GM06990 (cell line): ENCODE data around the gene IFT57.

ENCODE experiments used
- DNase-seq: peaks from one replicate; pipeline ENCODE4 v3.0.0-alpha.2; 2011; ENCODE audit not compliant: insufficient read length; ENCODE audit errors: extremely low read depth
- H3K27me3 ChIP-seq: replicated peaks from 2 replicates; pipeline ENCODE4 v1.6.0; 2011; ENCODE audit warnings: low read length; ENCODE audit not compliant: control insufficient read depth, insufficient read depth
- H3K36me3 ChIP-seq: 2 replicates; pipeline ENCODE4 v1.5.1; 2011; ENCODE audit warnings: low read length; ENCODE audit not compliant: control insufficient read depth, insufficient read depth
- H3K4me3 ChIP-seq: replicated peaks from 2 replicates; pipeline ENCODE4 v1.5.1; 2011; ENCODE audit warnings: low read depth, mild to moderate bottlenecking, control low read depth, low read length
- TF ChIP-seq, protein P1 (sequence below): IDR thresholded peaks from 2 replicates; pipeline ENCODE4 v1.5.1; 2011; ENCODE audit warnings: low read length, control low read depth, mild to moderate bottlenecking, inconsistent platforms; ENCODE audit not compliant: insufficient read depth, poor library complexity, severe bottlenecking

IFT57 gene

DNA sequence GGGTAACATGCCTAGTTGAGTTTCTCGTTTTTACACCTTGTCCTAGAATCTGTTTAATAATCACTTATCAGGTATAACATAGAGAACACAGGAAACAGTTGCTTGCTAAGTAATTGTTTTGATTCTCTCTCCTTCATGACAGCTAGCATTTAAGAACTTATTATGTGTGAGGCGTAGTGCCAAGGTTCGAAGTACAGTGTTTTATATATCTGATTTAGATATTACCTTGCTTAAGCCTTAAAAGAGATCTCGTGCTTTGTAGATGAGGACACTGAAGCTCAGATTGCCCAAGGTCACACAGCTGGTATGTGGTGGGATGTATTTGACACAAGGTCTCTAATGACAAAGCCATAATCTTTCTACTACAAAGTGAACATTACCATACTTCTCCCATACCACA is 29.0 kb upstream of the IFT57 start:
- Histone ChIP-seq H3K27me3 (no peaks in the 10 kb centered on the region), H3K4me3 (no peak overlapping the region), H3K36me3 (no peaks in the 10 kb centered on the region)
- DNase-seq: no peak
- TF ChIP-seq, protein P1, sequence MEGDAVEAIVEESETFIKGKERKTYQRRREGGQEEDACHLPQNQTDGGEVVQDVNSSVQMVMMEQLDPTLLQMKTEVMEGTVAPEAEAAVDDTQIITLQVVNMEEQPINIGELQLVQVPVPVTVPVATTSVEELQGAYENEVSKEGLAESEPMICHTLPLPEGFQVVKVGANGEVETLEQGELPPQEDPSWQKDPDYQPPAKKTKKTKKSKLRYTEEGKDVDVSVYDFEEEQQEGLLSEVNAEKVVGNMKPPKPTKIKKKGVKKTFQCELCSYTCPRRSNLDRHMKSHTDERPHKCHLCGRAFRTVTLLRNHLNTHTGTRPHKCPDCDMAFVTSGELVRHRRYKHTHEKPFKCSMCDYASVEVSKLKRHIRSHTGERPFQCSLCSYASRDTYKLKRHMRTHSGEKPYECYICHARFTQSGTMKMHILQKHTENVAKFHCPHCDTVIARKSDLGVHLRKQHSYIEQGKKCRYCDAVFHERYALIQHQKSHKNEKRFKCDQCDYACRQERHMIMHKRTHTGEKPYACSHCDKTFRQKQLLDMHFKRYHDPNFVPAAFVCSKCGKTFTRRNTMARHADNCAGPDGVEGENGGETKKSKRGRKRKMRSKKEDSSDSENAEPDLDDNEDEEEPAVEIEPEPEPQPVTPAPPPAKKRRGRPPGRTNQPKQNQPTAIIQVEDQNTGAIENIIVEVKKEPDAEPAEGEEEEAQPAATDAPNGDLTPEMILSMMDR: no peak

DNA sequence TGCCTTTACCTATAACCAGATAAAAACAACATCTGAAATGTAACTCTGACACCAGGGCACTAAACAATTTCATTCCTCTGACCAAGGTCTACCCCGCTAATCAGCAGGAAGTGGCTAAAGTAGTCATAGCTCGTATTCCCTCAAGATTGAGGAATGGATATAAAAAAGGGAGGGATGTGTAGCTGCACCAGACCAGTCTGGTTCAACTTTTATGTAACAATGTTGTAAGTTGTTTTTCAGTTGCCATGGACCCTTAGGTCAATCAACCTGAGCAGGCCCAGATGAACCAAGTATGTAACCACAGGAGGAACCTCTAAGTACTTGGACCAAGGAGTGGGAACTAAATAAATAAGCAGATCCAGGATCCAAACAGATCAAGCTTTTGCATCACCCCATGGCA is 28.4 kb upstream of the IFT57 start:
- TF ChIP-seq, protein P1: no peak
- no peak for DNase-seq
- no peaks in the 10 kb centered on the region for H3K27me3 ChIP-seq
- H3K4me3 ChIP-seq: no peak overlapping the region
- H3K36me3 ChIP-seq: no peaks in the 10 kb centered on the region

DNA sequence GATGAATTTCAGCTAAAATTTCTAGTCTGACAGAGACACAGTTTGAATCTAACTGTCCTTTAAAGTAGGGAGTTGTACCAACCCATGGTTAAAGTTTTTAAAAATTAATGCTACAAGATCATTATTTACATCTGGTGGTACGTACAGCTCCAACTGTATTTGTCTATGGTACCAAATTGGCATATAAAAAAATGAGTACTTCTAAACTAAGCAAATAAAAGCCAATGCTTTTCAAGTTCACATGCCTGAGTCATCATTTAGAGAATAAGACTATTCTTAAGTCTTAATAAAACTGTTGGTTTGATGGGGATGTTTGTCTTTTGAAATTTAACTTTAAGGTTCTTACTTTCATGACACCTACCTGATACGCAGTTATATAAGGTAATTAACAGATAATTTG is 21.0 kb upstream of the IFT57 start:
- Histone ChIP-seq H3K36me3 (no peaks in the 10 kb centered on the region), H3K4me3 (no peak overlapping the region), H3K27me3 (no peaks in the 10 kb centered on the region)
- TF ChIP-seq, protein P1: no peak
- no peak for DNase-seq

DNA sequence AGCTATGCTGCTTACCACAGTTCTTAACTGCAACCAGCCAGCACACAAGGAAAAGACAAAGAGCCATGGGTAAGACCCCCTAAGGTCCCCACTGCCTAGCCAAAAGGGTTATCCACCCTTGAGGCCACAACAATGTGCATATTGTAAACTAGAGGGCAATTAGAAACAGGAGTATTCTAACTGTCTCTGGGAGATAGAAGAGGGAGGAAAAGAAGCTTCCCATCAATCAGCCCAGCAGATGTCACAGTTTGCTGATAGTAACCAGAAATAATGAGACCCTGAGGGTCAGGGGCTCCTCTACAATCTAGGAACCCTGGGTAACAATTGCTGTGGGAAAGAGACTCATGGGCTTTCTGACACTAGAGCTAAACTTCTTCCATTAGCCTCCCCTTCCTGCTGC is 20.6 kb upstream of the IFT57 start:
- Histone ChIP-seq H3K27me3 (no peaks in the 10 kb centered on the region), H3K36me3 (no peaks in the 10 kb centered on the region), H3K4me3 (no peak overlapping the region)
- TF ChIP-seq, protein P1: no peak
- no peak for DNase-seq

DNA sequence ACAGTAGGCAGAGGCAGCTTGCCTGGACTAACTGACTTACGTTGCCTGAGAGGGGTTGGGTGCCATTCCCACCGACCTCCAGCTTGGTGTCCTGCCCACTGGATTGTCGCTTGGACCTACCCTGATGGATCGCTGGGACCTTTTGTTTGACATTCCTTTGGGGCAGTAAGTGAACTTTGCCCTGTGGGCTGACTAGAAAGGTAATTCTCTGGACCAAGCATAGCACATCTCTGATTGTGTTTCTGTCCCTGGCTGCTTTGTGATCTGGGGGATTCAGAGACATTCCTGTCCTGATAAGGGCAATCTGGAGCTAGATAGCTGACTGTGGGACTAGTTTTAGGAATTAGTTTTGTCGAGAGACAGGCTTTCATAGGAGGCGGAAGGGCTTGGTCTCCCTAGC is 19.5 kb upstream of the IFT57 start:
- TF ChIP-seq, protein P1: no peak

DNA sequence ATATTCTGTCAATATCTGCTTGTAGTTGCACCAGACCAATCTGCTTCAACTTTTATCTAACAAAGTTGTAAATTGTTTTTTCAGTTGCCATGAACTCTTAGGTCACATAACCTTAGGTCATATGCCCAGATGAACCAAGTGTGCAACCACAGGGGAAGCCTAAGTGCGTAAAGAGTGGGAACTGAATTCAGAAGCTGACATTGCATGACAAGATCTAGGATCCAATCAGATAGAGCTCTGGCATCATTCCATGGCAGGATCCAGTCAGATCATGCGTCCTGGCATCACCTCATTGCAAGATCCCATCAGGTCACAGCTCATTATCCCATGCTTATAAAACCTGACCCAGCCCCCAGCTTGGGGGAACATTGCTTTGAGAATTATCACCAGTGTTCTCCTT is 18.9 kb upstream of the IFT57 start:
- Histone ChIP-seq H3K4me3 (no peak overlapping the region), H3K36me3 (no peaks in the 10 kb centered on the region), H3K27me3 (no peaks in the 10 kb centered on the region)
- TF ChIP-seq, protein P1: no peak
- no peak for DNase-seq

More for the DNA sequence above, 19.5 kb upstream of the IFT57 start:
- H3K27me3 ChIP-seq: no peaks in the 10 kb centered on the region
- H3K4me3 ChIP-seq: no peak overlapping the region
- no peak for DNase-seq
- no peaks in the 10 kb centered on the region for H3K36me3 ChIP-seq
